HT-29 (cell line): ENCODE measurements around the gene TSPAN15. TPM values are rescaled to one million over a fixed set of nuclear protein-coding genes. Genes with fewer than 3 reads are reported as not detected.
A peak's percentile ranks its signal among the peaks of the same experiment; 100 is the strongest.

ENCODE experiments used
- DNase-seq: peaks from one replicate; pipeline ENCODE4 v3.0.0-alpha.2; 2015; ENCODE audit warnings: low spot score
- total RNA-seq: library from RNA; depleted of rRNA; stranded (reverse); fragments of >200 nt; shearing (Covaris generic); gene quantifications from 2 replicates; pipeline ENCODE4 v1.2.3, GENCODE V29; 2014; rRNA removed

Gene TSPAN15
- 103 and 115 TPM in 2 replicates for total RNA-seq

- DNase-seq, result peak; percentile 97
These were observed at the start of gene TSPAN15 for GRCh38 chr10:69451209-69451783. TSS of gene TSPAN15 (plus strand) at chr10:69451465. CDS start at chr10:69451595, 130 bp downstream.

- no peak for DNase-seq
These were observed 48.9 kb upstream of the TSPAN15 start for GRCh38 chr10:69402386-69402785.

GRCh38 chr10:69403066-69403465 lies 48.2 kb upstream of the TSPAN15 start:
- no peak for DNase-seq

GRCh38 chr10:69403519-69403918 lies 47.7 kb upstream of the TSPAN15 start:
- DNase-seq, result no peak

- DNase-seq, result no peak
These were observed 46.5 kb upstream of the TSPAN15 start for GRCh38 chr10:69404786-69405185.

GRCh38 chr10:69405221-69405620 lies 46.0 kb upstream of the TSPAN15 start:
- no peak for DNase-seq

- DNase-seq, result peak; percentile 80
These were observed 44.9 kb upstream of the TSPAN15 start for GRCh38 chr10:69406302-69406811.

GRCh38 chr10:69406816-69407580 lies 44.3 kb upstream of the TSPAN15 start:
- peak; percentile 53 for DNase-seq

GRCh38 chr10:69407621-69408301 lies 43.5 kb upstream of the TSPAN15 start:
- DNase-seq, result no peak

- DNase-seq, result peak; percentile 96
These were observed 42.7 kb upstream of the TSPAN15 start for GRCh38 chr10:69408318-69409175.

- DNase-seq, result no peak
These were observed 42.1 kb upstream of the TSPAN15 start for GRCh38 chr10:69409176-69409495.

- DNase-seq, result no peak
These were observed 41.3 kb upstream of the TSPAN15 start for GRCh38 chr10:69409968-69410367.

GRCh38 chr10:69410487-69410886 lies 40.8 kb upstream of the TSPAN15 start:
- DNase-seq, result no peak

- no peak for DNase-seq
These were observed 39.8 kb upstream of the TSPAN15 start for GRCh38 chr10:69411476-69411875.

GRCh38 chr10:69412232-69412790 lies 39.0 kb upstream of the TSPAN15 start:
- no peak for DNase-seq

- DNase-seq, result peak; percentile 54
These were observed 37.9 kb upstream of the TSPAN15 start for GRCh38 chr10:69413221-69413865.

- DNase-seq, result no peak
These were observed 36.9 kb upstream of the TSPAN15 start for GRCh38 chr10:69414036-69415018.

- no peak for DNase-seq
These were observed 36.2 kb upstream of the TSPAN15 start for GRCh38 chr10:69415049-69415448.

- DNase-seq, result no peak
These were observed 35.3 kb upstream of the TSPAN15 start for GRCh38 chr10:69415951-69416350.

- DNase-seq, result no peak
These were observed 34.6 kb upstream of the TSPAN15 start, which contains the start of gene TACR2 for GRCh38 chr10:69416695-69417094. TSS of gene TACR2 (minus strand) at chr10:69416918. CDS start at chr10:69416323, 595 bp downstream.
